GM10847 (cell line): ENCODE results near the gene FBXL19.

ENCODE experiments used
- POLR2A ChIP-seq: IDR thresholded peaks from 2 replicates; pipeline ENCODE4 v1.6.1; 2011; ENCODE audit not compliant: insufficient read length; ENCODE audit errors: extremely low read depth

The FBXL19 gene

GRCh38 chr16:30963925-30964511, 40.6 kb downstream of the FBXL19 start:
- TF ChIP-seq POLR2A = no peak

GRCh38 chr16:30964574-30965226, 41.3 kb downstream of the FBXL19 start:
- no peak for TF ChIP-seq POLR2A

- TF ChIP-seq POLR2A = no peak
These were observed 42.1 kb downstream of the FBXL19 start for GRCh38 chr16:30965436-30965835.

GRCh38 chr16:30966033-30966619, 42.8 kb downstream of the FBXL19 start:
- no peak for TF ChIP-seq POLR2A

DNA sequence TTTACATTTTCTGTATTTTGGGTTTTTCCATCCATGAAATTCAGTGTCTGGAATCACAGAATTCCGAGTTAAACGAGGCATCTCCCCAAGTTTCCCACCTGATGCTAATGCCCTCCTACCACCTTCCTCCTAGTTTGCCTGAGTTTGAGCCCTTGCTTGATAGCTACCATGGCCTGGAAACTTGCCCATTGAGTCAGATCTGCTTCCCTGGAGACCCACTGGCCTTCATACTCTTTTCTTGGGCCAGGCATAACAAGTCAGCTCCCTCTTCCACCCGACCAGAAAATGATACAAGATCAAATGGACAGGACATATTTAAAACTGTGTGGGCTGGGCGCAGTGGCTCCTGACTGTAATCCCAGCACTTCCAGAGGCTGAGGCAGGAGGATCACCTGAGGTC, 44.4 kb downstream of the FBXL19 start:
- TF ChIP-seq POLR2A = no peak

- TF ChIP-seq POLR2A = no peak
These were observed 46.0 kb downstream of the FBXL19 start for GRCh38 chr16:30969246-30969842.

- TF ChIP-seq POLR2A = no peak
These were observed 47.9 kb downstream of the FBXL19 start for GRCh38 chr16:30971298-30971697.

DNA sequence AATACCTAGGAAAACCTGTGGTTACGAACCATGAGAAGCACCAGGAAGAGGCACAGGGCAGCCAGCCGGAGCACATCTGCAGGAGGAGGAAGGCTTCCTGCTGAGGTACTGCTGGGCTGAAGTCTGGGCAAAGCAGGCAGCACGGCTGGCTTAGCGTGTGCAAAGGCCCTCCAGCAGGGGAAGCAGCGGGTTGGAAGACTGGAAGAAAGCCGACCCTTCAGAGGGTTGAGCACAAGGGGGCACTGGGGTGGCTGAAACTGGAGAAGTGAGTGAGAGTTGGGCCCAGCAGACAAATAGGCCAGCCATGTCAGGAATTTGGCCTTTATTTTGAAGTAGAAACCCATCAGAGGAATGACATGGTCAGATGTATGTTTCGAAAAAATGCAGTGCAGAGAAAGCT, 49.5 kb downstream of the FBXL19 start:
- TF ChIP-seq POLR2A = no peak

DNA sequence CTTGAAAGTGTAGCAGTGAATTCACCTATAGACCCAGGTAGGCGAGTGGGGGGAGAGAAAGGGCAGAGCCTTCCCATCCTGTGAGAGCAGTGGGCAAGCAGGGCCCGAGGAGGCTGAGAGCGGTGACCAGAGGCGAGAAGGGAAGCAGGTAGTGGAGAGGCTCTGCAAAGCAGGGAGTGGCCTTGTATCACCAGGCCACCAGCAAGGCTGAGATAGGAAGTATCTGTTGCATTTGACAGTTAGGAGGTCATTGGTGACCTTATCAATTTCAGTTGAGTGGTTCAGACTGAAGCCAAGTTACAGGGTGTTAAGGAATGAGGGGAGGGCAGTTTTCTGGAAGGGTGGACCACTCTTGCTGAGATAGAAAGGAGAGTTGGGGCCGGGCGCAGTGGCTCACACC, 51.0 kb downstream of the FBXL19 start:
- TF ChIP-seq POLR2A = no peak

DNA sequence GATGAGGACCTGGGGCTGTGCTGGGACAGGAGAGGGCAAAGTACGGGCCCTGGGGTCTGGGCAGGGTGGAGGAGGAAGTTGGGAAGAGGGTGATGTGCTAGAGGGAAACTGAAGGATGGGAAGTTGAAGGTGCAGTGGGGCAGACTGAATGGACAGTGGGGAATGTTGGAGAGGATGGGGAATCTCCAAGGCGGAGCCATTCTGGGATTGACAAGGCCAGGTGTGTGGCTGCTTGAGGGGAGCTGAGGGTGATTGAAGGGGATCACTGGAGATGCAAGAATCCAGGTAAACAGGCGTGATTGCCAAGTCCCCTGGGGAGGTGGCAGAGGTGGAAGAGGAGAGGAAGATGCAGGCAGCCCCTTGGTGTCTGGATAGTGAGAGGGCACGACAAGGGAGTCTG, 53.1 kb downstream of the FBXL19 start:
- TF ChIP-seq POLR2A = no peak

GRCh38 chr16:30977502-30977901, 54.1 kb downstream of the FBXL19 start:
- no peak for TF ChIP-seq POLR2A

DNA sequence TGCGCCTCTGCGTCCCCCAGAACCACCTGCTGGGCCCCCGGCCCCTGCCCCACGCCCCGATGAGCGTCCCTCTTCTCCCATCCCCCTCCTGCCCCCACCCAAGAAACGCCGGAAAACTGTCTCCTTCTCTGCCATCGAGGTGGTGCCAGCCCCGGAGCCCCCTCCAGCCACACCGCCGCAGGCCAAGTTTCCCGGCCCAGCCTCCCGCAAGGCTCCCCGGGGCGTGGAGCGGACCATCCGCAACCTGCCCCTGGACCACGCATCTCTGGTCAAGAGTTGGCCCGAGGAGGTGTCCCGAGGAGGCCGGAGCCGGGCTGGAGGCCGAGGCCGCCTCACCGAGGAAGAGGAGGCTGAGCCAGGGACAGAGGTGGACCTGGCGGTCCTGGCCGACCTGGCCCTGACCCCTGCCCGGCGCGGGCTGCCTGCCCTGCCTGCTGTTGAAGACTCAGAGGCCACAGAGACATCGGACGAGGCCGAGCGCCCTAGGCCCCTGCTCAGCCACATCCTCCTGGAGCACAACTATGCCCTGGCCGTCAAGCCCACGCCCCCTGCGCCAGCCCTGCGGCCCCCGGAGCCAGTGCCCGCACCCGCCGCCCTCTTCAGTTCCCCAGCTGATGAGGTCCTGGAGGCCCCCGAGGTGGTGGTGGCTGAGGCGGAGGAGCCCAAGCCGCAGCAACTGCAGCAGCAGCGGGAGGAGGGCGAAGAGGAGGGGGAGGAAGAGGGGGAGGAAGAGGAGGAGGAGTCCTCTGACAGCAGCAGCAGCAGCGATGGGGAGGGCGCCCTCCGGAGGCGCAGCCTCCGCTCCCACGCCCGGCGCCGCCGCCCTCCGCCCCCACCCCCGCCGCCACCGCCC, 56.0 kb downstream of the FBXL19 start:
- no peak for TF ChIP-seq POLR2A

DNA sequence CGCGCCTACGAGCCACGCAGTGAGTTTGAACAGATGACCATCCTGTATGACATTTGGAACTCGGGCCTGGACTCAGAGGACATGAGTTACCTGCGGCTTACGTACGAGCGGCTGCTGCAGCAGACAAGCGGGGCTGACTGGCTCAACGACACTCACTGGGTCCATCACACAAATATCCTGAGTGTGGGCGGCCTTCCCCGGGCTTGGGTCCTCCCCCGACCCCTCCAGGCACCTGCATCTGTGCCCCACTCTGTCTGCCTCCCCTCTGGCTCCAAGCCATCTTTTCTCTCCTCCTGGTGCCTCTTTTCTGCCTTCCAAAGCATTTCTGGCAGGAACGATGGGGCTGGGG, 56.6 kb downstream of the FBXL19 start:
- TF ChIP-seq POLR2A = no peak

DNA sequence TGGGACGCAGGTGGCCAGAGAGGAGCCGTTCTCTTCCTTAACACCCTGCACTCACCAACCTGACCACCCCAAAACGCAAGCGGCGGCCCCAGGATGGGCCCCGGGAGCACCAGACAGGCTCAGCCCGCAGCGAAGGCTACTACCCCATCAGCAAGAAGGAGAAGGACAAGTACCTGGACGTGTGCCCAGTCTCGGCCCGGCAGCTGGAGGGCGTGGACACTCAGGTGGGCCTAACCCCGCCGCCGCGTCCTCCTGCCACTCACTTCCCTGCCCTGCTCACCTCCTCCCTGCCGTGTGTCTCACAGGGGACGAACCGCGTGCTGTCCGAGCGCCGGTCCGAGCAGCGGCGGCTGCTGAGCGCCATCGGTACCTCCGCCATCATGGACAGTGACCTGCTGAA, 57.1 kb downstream of the FBXL19 start:
- TF ChIP-seq POLR2A = no peak

DNA sequence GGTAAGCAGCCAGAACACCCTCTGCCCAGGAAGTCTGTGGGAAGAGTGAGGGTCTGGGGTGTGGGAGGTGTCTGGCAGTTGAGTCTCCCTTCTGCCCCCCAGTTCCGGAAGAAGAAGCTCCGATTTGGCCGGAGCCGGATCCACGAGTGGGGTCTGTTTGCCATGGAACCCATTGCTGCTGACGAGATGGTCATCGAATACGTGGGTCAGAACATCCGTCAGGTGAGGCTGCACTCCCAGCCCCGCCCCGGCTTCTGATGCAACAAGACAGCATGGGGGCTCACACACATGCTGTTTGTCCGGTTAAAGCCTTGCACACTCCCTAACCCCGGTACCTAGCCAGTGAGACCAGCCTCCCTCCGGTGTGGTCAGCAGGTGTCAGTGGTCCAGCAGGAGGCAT, 57.6 kb downstream of the FBXL19 start:
- TF ChIP-seq POLR2A = no peak
